ENCODE data around the gene MAPK8. TPM values are rescaled to one million over a fixed set of nuclear protein-coding genes. Genes with fewer than 3 reads are reported as not detected.
A peak's percentile ranks its signal among the peaks of the same experiment; 100 is the strongest.

MAPK8 gene
- total RNA-seq, 1 donor from 2014 or later, result 49.4 TPM

- intact Hi-C loops (cut with DNase I), result no loop called here
- peak; percentile 40 for DNase-seq (ENCODE audit: low spot score)
- ATAC-seq, result peak; percentile 54
These were observed 157.0 kb downstream of the MAPK8 start for GRCh38 chr10:48463318-48464003.

DNA sequence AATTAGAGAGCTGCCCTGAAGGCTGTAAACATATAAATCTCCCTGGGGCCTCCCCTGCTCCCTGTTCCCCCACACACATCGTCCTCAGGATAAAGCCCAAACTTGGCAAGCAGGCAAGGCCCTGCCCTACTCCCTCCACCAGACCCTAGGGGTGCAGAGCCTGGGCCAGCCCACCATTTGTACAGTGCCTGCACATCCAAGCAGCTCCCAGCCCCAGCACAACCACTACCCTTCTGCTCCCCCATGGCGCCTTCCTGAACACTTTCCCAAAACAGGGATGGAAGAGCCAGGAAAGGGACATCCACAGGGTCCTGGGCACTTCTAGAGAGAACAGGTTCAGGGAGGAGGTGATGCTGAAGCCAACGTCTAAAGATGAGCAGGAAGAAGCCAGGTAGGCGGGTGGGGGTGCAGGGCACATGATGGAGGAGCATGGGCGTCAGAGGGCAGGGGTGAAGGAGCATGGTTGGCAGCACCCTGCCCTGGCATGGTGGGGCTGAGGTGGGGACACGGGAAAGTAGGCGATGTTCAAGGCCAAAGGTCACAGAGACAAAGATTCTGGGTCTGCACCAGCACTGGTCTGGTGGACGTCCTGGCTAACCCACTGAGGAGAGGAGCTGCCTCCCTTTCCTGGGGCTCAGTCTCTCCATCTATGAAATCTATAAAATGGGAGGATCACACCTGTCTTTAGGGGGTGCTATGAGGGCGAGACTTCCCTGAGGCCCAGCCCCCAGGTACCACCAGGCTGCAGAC lies 157.8 kb downstream of the MAPK8 start:
- intact Hi-C loops (cut with DNase I), result no loop called here
- DNase-seq (ENCODE audit: low spot score), result no peak
- no peak for ATAC-seq

- peak; percentile 19 for ATAC-seq
- intact Hi-C loops (cut with DNase I), result no loop called here
- DNase-seq (ENCODE audit: low spot score), result peak; percentile 51
These were observed 158.6 kb downstream of the MAPK8 start for GRCh38 chr10:48464871-48465736.

DNA sequence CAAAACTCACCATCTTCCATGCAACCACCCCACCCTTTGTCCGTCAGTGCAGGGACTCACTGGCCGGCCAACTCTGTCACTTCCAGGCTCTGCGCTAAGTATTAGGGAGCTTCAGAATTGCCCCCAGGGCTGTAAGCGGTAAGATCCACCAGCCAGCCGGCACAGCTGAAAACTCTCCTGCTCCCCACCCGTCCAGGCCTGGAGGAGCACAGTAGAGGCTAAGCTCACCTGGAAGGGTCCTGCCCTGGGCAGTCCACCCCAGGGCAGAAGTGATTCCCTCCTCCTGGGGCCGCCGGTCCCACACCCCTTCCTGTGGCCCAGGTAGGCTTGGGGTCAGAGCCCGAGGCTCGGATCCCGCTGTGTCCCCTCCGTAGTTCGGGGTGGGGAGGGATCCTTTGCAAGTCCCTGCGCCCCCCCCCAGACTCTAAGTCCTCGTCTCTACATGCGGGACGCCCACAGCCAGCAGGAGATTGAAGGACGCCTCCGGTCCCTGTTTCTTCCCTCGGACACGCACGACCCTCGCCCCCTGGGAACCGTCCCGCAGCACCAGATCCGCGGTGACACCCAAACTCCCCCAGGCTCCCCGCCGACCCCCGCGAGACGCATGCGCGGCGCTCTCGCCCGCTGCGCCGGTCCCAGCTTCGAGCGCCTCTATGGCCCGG lies 159.5 kb downstream of the MAPK8 start:
- peak; percentile 50 for DNase-seq (ENCODE audit: low spot score)
- intact Hi-C loops (cut with DNase I), result no loop called here
- ATAC-seq, result no peak

GRCh38 chr10:48466611-48467240 lies 160.2 kb downstream of the MAPK8 start:
- DNase-seq (ENCODE audit: low spot score) (no peak), ATAC-seq (no peak)
- intact Hi-C loops (cut with DNase I), result no loop called here

- ATAC-seq, result no peak
- no peak for DNase-seq (ENCODE audit: low spot score)
- intact Hi-C loops (cut with DNase I), result no loop called here
These were observed 161.2 kb downstream of the MAPK8 start for GRCh38 chr10:48467669-48468068.

DNA sequence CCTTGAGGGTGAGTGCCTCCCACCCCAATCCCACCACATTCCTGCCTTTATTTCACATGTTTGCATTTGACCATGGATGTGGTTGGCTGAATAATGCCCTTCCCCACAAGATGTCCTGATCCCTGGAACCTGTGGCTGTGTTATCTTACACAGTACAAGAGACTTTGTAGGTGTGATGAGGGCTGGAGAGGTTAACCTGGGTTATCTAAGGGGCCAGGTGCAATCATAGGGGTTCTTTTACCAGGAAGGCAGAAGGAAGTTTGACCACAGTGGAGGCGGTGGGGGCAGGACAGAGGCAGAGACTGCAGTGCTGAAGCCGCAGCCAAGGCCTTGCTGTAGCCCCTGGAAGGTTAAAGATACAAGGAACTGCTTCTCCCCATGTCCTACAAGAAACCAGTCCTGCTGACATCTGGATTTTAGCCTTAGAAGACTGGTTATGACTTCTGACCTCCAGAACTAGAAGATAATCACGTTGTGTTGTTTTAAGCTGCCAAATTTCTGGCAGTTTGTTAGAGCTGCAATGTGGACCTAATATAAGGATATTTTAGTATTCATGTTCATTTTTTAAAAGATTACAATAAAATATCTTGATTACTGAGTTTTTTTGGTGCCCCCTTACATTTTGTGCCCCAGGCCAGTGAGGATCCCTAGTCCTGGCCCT lies 161.8 kb downstream of the MAPK8 start:
- intact Hi-C loops (cut with DNase I), result no loop called here
- ATAC-seq (no peak), DNase-seq (ENCODE audit: low spot score) (no peak)

DNA sequence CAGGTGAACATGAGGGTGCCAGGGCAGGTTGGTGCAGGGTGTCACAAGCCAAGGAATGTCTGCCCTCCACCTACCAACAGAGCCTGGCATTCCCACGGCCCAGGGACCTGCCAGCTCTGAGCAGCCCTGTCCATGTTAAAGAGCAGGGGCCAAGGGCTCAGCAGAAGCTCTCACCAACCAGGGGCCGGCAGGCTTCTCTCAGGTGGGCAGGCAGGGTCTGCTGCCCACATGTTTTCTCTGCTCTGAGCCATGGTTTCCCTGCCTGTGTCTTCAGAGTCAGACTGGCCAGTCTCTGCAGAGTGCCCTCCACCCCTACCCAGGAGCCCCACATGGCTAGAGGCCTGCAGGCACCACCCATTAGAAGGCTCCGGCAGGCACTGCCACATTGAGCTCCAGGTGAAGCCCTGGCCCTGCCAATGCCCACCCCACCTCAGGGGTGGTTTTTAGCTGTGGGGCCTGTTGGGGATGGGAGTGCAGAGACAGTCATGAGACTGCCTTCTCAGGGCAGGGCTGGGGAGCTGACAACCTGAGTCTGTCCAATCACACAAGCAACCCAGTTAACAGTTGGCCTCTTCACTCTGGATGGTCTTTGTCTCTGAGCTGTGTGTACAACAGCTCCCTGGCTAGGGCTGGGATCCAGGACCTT lies 162.5 kb downstream of the MAPK8 start:
- ATAC-seq, result no peak
- DNase-seq (ENCODE audit: low spot score), result no peak
- intact Hi-C loops (cut with DNase I), result no loop called here

GRCh38 chr10:48469516-48470020 lies 163.1 kb downstream of the MAPK8 start:
- DNase-seq (ENCODE audit: low spot score) (no peak), ATAC-seq (no peak)
- intact Hi-C loops (cut with DNase I), result no loop called here

- DNase-seq (ENCODE audit: low spot score), result no peak
- ATAC-seq, result no peak
- intact Hi-C loops (cut with DNase I), result no loop called here
These were observed 163.8 kb downstream of the MAPK8 start for GRCh38 chr10:48470115-48470892.

DNA sequence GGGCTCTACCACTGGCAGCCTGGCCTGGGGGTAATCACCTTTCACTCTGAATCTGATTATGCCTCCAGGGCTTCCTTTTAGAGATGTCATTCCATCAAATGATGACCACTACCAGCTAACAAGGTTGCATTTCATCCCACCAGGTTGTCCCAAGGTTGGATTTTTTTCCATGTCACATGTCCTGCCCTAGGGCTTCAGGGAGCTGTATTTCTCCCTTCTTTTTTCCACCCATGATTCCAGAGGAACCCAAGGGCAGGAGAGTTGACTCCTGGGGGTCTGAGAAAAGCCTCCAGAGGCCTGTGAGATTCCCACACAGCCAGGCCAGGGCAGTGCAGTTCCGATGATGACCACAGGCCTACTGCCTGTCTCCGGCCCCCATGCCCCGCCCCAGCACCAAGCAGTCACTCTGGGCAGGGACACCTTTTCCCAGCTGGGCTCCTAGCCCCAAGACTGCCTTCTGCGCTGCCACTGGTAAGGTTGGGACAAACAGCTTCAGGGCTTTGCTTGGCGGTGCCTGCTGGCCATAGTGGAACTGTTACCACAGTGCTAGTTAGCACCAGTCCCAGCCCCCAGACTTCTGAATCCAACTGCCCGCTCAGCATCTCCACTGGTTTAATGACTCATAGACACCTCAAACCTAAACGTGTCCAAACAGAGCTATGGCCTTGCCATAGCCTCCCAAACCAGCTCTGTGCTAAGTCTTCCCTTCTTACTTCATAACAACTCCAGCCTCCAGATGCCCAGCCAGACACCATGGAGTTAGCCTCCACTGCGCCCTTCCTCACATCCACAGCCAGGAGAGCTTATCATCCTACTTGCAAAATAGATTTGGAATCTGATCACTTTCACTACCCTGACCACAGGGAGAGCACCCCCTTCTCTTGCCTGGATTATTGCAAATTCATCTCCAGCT lies 164.7 kb downstream of the MAPK8 start:
- ATAC-seq (no peak), DNase-seq (ENCODE audit: low spot score) (no peak)
- intact Hi-C loops (cut with DNase I), result no loop called here

DNA sequence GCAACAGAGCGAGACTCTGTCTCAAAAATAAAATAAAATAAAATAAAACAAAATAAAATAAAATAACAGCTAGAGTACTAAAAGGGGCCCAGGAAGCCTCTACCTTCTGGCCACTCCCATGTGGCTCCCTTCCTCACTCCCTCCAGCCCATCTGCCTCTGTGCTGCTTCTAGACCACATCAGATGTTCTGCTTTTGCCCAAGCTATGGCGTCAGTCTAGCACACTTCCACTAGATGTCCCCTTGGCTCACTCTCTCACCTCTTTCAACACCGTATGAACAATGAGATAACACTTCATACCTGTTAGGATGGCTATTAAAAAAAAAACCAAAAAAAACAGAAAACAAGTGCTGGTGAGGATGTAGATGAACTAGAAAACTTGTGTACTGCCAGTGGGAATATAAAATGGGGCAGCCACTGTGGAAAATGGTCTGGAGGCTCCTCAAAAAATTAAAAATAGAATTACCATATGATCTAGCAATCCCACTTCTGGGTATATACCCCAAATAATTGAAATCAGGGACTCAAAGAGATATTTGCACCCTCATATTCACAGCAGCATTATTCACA lies 166.1 kb downstream of the MAPK8 start:
- ATAC-seq (no peak), DNase-seq (ENCODE audit: low spot score) (no peak)
- intact Hi-C loops (cut with DNase I), result no loop called here

GRCh38 chr10:48473704-48474103 lies 167.2 kb downstream of the MAPK8 start:
- intact Hi-C loops (cut with DNase I), result no loop called here
- no peak for ATAC-seq
- no peak for DNase-seq (ENCODE audit: low spot score)

GRCh38 chr10:48474765-48475365 lies 168.4 kb downstream of the MAPK8 start:
- ATAC-seq (no peak), DNase-seq (ENCODE audit: low spot score) (no peak)
- intact Hi-C loops (cut with DNase I), result no loop called here

GRCh38 chr10:48475943-48476278 lies 169.4 kb downstream of the MAPK8 start:
- no peak for DNase-seq (ENCODE audit: low spot score)
- intact Hi-C loops (cut with DNase I), result no loop called here
- ATAC-seq, result no peak

All from sciatic nerve (tissue), 2 donors.